GM12878 (cell line): ENCODE data around the gene TREML2. TPM values are rescaled to one million over a fixed set of nuclear protein-coding genes. Genes with fewer than 3 reads are reported as not detected.

Experiments
- ATAC-seq: fragments of 200-7000 bp; cut with Tn5 transposase; 3 replicates; pipeline ENCODE4 v1.9.1; 2020; ENCODE audit warnings: mild to moderate bottlenecking, moderate library complexity
- BruUV-seq: library from RNA; stranded (reverse); fragments of 400-500 nt; replicated peaks from 2 replicates; lab custom pipeline; 2021; lab: Mats Ljungman, UMichigan
- CTCF ChIA-PET: fragments of 300-600 bp; sonication (Branson Sonifier 250); formaldehyde crosslinking; extraction: SDS; loops from one replicate; lab custom pipeline; 2021; ENCODE audit warnings: inconsistent platforms; lab: Yijun Ruan, JAX
- POLR2A ChIA-PET: fragments of 350-600 bp; formaldehyde crosslinking; extraction: SDS; loops from one replicate; lab custom pipeline; 2021; ENCODE audit warnings: inconsistent platforms; lab: Charles Lee
- RAD21 ChIA-PET: fragments of 300-600 bp; sonication (Branson Sonifier 250); formaldehyde crosslinking; loops from one replicate; lab custom pipeline; 2023; ENCODE audit warnings: antibody characterized with exemption; ENCODE audit not compliant: unreplicated experiment; lab: Charles Lee
- SMC1A ChIA-PET: fragments of 300-600 bp; sonication (Branson Sonifier 250); formaldehyde crosslinking; loops from one replicate; lab custom pipeline; 2023; ENCODE audit not compliant: unreplicated experiment, uncharacterized antibody; lab: Charles Lee
- DNase-seq: peaks from one replicate; pipeline ENCODE4 v3.0.0-alpha.2; 2011; ENCODE audit warnings: low read depth, low spot score
- FAIRE-seq: peaks from 3 replicates; lab custom pipeline; 2011; peaks lifted over from hg19 to GRCh38; lab: Jason Lieb, UNC
- H2AFZ ChIP-seq: 2 replicates; pipeline ENCODE4 v1.6.0; 2011; ENCODE audit warnings: low read depth, low read length, control low read depth; ENCODE audit not compliant: control insufficient read depth
- H3K27ac ChIP-seq: 2 replicates; pipeline ENCODE4 v1.5.1; 2011; ENCODE audit warnings: control low read depth; ENCODE audit not compliant: control insufficient read depth, insufficient read depth
- H3K27me3 ChIP-seq, 2 experiments: replicated peaks in 1 of 2; 2 replicates each; pipeline versions ENCODE4 v1.6.0 to v1.6.1; 2011; ENCODE audit warnings: low read length in 1 of 2; ENCODE audit not compliant: control insufficient read depth in 2 of 2, insufficient read depth in 2 of 2
- H3K36me3 ChIP-seq, 2 experiments: 2 replicates each; pipeline ENCODE4 v1.5.1; 2011; ENCODE audit warnings: low read length in 1 of 2; ENCODE audit not compliant: control insufficient read depth in 2 of 2, insufficient read depth in 2 of 2
- H3K4me1 ChIP-seq: 2 replicates; pipeline ENCODE4 v1.6.1; 2011; ENCODE audit warnings: mild to moderate bottlenecking, low read length, moderate library complexity, mixed read lengths; ENCODE audit not compliant: control insufficient read depth, insufficient read depth
- H3K4me2 ChIP-seq: 2 replicates; pipeline ENCODE4 v1.6.0; 2011; ENCODE audit warnings: control low read depth; ENCODE audit not compliant: control insufficient read depth, insufficient read depth
- H3K4me3 ChIP-seq: fragments of 200-600 bp; sonication (generic); 2 replicates; pipeline ENCODE4 v1.5.1; 2016
- H3K79me2 ChIP-seq: 2 replicates; pipeline ENCODE4 v1.6.0; 2011; ENCODE audit warnings: low read length; ENCODE audit not compliant: control insufficient read depth, insufficient read depth
- H3K9ac ChIP-seq: 2 replicates; pipeline ENCODE4 v1.8.0; 2011; ENCODE audit warnings: low read length, control low read depth, mixed read lengths; ENCODE audit not compliant: control insufficient read depth, insufficient read depth
- H3K9me3 ChIP-seq: replicated peaks from 3 replicates; pipeline ENCODE4 v1.5.1; 2011; ENCODE audit warnings: mild to moderate bottlenecking, low read length; ENCODE audit not compliant: control insufficient read depth, insufficient read depth
- H4K20me1 ChIP-seq: 2 replicates; pipeline ENCODE4 v1.6.0; 2011; ENCODE audit not compliant: control insufficient read depth, insufficient read depth
- ATF7 ChIP-seq: fragments of 450-650 bp; IDR thresholded peaks from 2 replicates; pipeline ENCODE4 v1.6.1; 2016; ENCODE audit warnings: low read depth, mild to moderate bottlenecking
- CHD1 ChIP-seq: IDR thresholded peaks from 2 replicates; pipeline ENCODE4 v1.6.1; 2012; ENCODE audit warnings: low read depth, low read length, improper control_type of control experiment
- CHD2 ChIP-seq: IDR thresholded peaks from 2 replicates; pipeline ENCODE4 v1.6.1; 2011; ENCODE audit warnings: low read depth, low read length, improper control_type of control experiment, borderline replicate concordance
- CREM ChIP-seq: IDR thresholded peaks from 2 replicates; pipeline ENCODE4 v1.6.1; 2014; ENCODE audit warnings: antibody characterized with exemption, low read depth
- EED ChIP-seq: sonication (generic); IDR thresholded peaks from 2 replicates; pipeline ENCODE4 v1.6.1; 2016; ENCODE audit warnings: antibody characterized with exemption, low read depth
- GATAD2B ChIP-seq: fragments of 450-650 bp; conservative IDR thresholded peaks from 2 replicates; pipeline ENCODE4 v1.6.1; 2017; ENCODE audit warnings: low read depth, mild to moderate bottlenecking, moderate library complexity
- HDGF ChIP-seq: fragments of 450-650 bp; IDR thresholded peaks from 2 replicates; pipeline ENCODE4 v1.6.1; 2016; ENCODE audit warnings: antibody characterized with exemption
- HSF1 ChIP-seq: fragments of 150-350 bp; IDR thresholded peaks from 2 replicates; pipeline ENCODE4 v1.6.1; 2014; ENCODE audit warnings: mild to moderate bottlenecking, low read depth, low read length
- MEF2B ChIP-seq: fragments of 450-650 bp; IDR thresholded peaks from 2 replicates; pipeline ENCODE4 v1.6.1; 2018; ENCODE audit warnings: mild to moderate bottlenecking, moderate library complexity; ENCODE audit not compliant: partially characterized antibody, poor library complexity, severe bottlenecking
- WGBS: methylation state at CpG from one replicate; pipeline ENCODE4 v1.1.6; 2016; ENCODE audit warnings: low lambda C conversion rate; ENCODE audit not compliant: insufficient replicate concordance, insufficient coverage; ENCODE audit errors: missing lambda C conversion rate; 5-methylcytosine and 5-hydroxymethylcytosine counted together
- in situ Hi-C: fragments of 300-500 bp; cut with MboI; formaldehyde crosslinking; loops from 9 replicates; pipeline ENCODE4 v1.14.3; 2018; ENCODE audit warnings: mixed read lengths
- intact Hi-C: fragments of 100-400 bp; cut with micrococcal nuclease; formaldehyde crosslinking; loops from one replicate; pipeline ENCODE4 v1.14.2; 2022; ENCODE audit not compliant: unreplicated experiment
- polyA plus RNA-seq, 11 experiments: library from polyadenylated mRNA; depleted of rRNA in 4 of 11; unstranded in 6 of 11; stranded (reverse) in 5 of 11; fragments of >200 nt; fragmentation: Nextera tagmentation in 4 of 11; fragmentation: Illumina TruSeq in 1 of 11; extraction: Ambion mirVana in 4 of 11; extraction: Trizol in 1 of 11; gene quantifications; 1 replicate in 1 of 11; 2 replicates in 10 of 11; pipeline versions ENCODE4 v1.2.1 to v1.2.3, GENCODE V29; 2011 to 2016; ENCODE audit warnings: inconsistent platforms in 2 of 11, missing spikeins in 2 of 11, low read depth in 1 of 11
- total RNA-seq, 4 experiments: library from RNA; depleted of rRNA in 3 of 4; stranded (reverse); fragments of >200 nt in 3 of 4; fragmentation: Illumina TruSeq in 1 of 4; extraction: Trizol in 1 of 4; gene quantifications; 2 replicates each; pipeline versions ENCODE4 v1.2.1 to v1.2.3, GENCODE V29; 2013 to 2021

TREML2 gene
- total and polyA plus RNA-seq, 10 of the 15 experiments (the other 5 are each of a cell fraction or from before 2014, with no cell fraction given), result 0.49 to 9.1 (median 7.3) TPM

GRCh38 chr6:41201764-41202173 lies 820 bp upstream of the TREML2 start:
- 66% methylated on average over 8 of the region's 8 CpGs for whole genome bisulfite sequencing
- ChIA-PET SMC1A (interaction anchor here (0.7 to 1.3 kb wide), 4 partner anchors 87 to 113 kb away, joined by 3 to 5 read pairs (median 3); no protein-coding TSS in a partner anchor), RAD21 (interaction anchor here (2.9 kb wide), 1 partner anchor 97 kb away, joined by 10 read pairs; no protein-coding TSS in a partner anchor), POLR2A (no interaction called here), CTCF (interaction anchor here (0.8 to 1.6 kb wide), 3 partner anchors 19 to 118 kb away, joined by 3 to 6 read pairs (median 3); no protein-coding TSS in a partner anchor)
- H2AFZ ChIP-seq, result peak overlapping the region; percentile 81
- H3K4me1 ChIP-seq, result peaks cover 32% of the 10 kb centered on the region
- H3K36me3 ChIP-seq, result no peaks in the 10 kb centered on the region
- peak overlapping the region; percentile 94 for H3K27ac ChIP-seq
- H3K9ac ChIP-seq, result peak overlapping the region; percentile 38; the same call in 1 of the 2 replicates
- FAIRE-seq (no peak), DNase-seq (no peak), ATAC-seq (no peak; the same call in 2 of the 3 replicates)
- TF ChIP-seq GATAD2B (no peak), HDGF (peak; percentile 79; the same call in 1 of the 2 replicates), CREM (peak; percentile 24; the same call in 1 of the 2 replicates), MEF2B (no peak)
- intact Hi-C loops, result no loop called here
- H4K20me1 ChIP-seq, result no peaks in the 10 kb centered on the region
- peaks cover 2% of the 10 kb centered on the region; the same call in 1 of the 2 replicates for H3K79me2 ChIP-seq
- H3K4me2 ChIP-seq, result peak overlapping the region; percentile 82
- no peaks in the 10 kb centered on the region for H3K27me3 ChIP-seq
- no peak overlapping the region; the same call in 1 of the 2 replicates for H3K4me3 ChIP-seq
- H3K9me3 ChIP-seq, result no peaks in the 10 kb centered on the region
- in situ Hi-C loops, result no loop called here
- BruUV-seq, result no TSS peak

GRCh38 chr6:41200296-41200900 lies 551 bp downstream of the TREML2 start:
- Histone ChIP-seq H2AFZ (peak overlapping the region; percentile 81), H3K4me3 (peak overlapping the region; percentile 37), H3K9me3 (no peaks in the 10 kb centered on the region), H3K9ac (peak overlapping the region; percentile 76), H3K79me2 (peaks cover 2% of the 10 kb centered on the region; the same call in 1 of the 2 replicates), H3K4me1 (peaks cover 32% of the 10 kb centered on the region), H3K27me3 (no peaks in the 10 kb centered on the region), H3K4me2 (peak overlapping the region; percentile 82), H3K36me3 (no peaks in the 10 kb centered on the region; a peak in 1 of 4 replicates), H3K27ac (peak overlapping the region; percentile 94), H4K20me1 (no peaks in the 10 kb centered on the region)
- ChIA-PET RAD21 (interaction anchor here (0.6 to 3.2 kb wide), 11 partner anchors 18 to 332 kb away, joined by 3 to 30 read pairs (median 5); partner anchors contain the start of genes NCR2 and TREM1), CTCF (interaction anchor here (0.7 to 3.2 kb wide), 9 partner anchors 18 to 168 kb away, joined by 3 to 26 read pairs (median 4); partner anchors contain the start of gene NCR2), SMC1A (interaction anchor here (0.6 to 3.5 kb wide), 16 partner anchors 9 to 1641 kb away, joined by 3 to 27 read pairs (median 5); no protein-coding TSS in a partner anchor), POLR2A (interaction anchor here (1.0 to 2.2 kb wide), 6 partner anchors 14 to 133 kb away, joined by 3 to 11 read pairs (median 4); partner anchors contain the start of genes NFYA and OARD1)
- peak; percentile 56 for ATAC-seq
- TSS peak; percentile 84 for BruUV-seq
- DNase-seq, result peak; percentile 58
- in situ Hi-C loops (no loop called here), intact Hi-C loops (no loop called here)
- WGBS, result 0% methylated on average over 2 of the region's 2 CpGs
- peak; percentile 18 for FAIRE-seq
- 0 out of 2 replicates have a peak, but pooled peaks have one; percentile 10 for TF ChIP-seq ATF7
- TF ChIP-seq HSF1, result no peak
- peak; percentile 61; the same call in 1 of the 2 replicates for TF ChIP-seq CHD2
- TF ChIP-seq EED, result peak; percentile 30; the same call in 1 of the 2 replicates
- TF ChIP-seq GATAD2B, result 0 out of 2 replicates have a peak, but pooled peaks have one; percentile 2
- TF ChIP-seq CHD1, result 0 out of 2 replicates have a peak, but pooled peaks have one; percentile 41
